ENCODE measurements around the gene DAW1. TPM values are rescaled to one million over a fixed set of nuclear protein-coding genes. Genes with fewer than 3 reads are reported as not detected.

Gene DAW1
- total RNA-seq, 4 donors from 2014 or later: not detected

- TF ChIP-seq POLR2A (IDR thresholded peaks at IDR 0.05): no peak
- Histone ChIP-seq H3K27ac (no peak overlapping the region), H3K36me3 (no peaks in the 10 kb centered on the region), H3K9me3 (no peaks in the 10 kb centered on the region), H3K4me1 (peaks cover 22 to 25% of the 10 kb centered on the region in 2 donors), H3K27me3 (no peaks in the 10 kb centered on the region), H3K4me3 (replicated peaks in 1 of 3) (no peak overlapping the region)
- 65 to 68% methylated on average over 1 of the region's 1 CpG for WGBS, 2 donors
- intact Hi-C loops (cut with DNase I): no loop called here
- DNase-seq: no peak
These were observed 21.5 kb upstream of the DAW1 start for GRCh38 chr2:227849906-227850305.

- WGBS, 2 donors: 26 to 34% methylated on average over 4 of the region's 4 CpGs
- peak; percentile 90 to 91 for DNase-seq
- no peaks in the 10 kb centered on the region for H3K27me3 ChIP-seq
- no peak overlapping the region for H3K4me3 ChIP-seq (replicated peaks in 1 of 3)
- H3K36me3 ChIP-seq: no peaks in the 10 kb centered on the region
- H3K4me1 ChIP-seq: peaks cover 22% of the 10 kb centered on the region in 2 donors
- peak overlapping the region; percentile 79 to 96 (median 83) for H3K27ac ChIP-seq
- no peaks in the 10 kb centered on the region for H3K9me3 ChIP-seq
- TF ChIP-seq CTCF (IDR thresholded peaks at IDR 0.05): no peak
- no peak for TF ChIP-seq POLR2A (IDR thresholded peaks at IDR 0.05)
- intact Hi-C loops (cut with DNase I): no loop called here
These were observed 18.2 kb upstream of the DAW1 start for GRCh38 chr2:227853204-227853629.

GRCh38 chr2:227853765-227854271, 17.6 kb upstream of the DAW1 start:
- no peaks in the 10 kb centered on the region for H3K9me3 ChIP-seq
- peaks cover 16 to 22% of the 10 kb centered on the region in 2 donors for H3K4me1 ChIP-seq
- 21 to 36% methylated on average over 6 of the region's 6 CpGs for WGBS, 2 donors
- no peaks in the 10 kb centered on the region for H3K36me3 ChIP-seq
- H3K4me3 ChIP-seq (replicated peaks in 1 of 3): no peak overlapping the region
- peak; percentile 52 to 55 for DNase-seq
- no peak for TF ChIP-seq POLR2A (IDR thresholded peaks at IDR 0.05)
- TF ChIP-seq CTCF (IDR thresholded peaks at IDR 0.05): no peak
- H3K27ac ChIP-seq: peak overlapping the region; percentile 79 to 96 (median 83)
- intact Hi-C loops (cut with DNase I): no loop called here
- H3K27me3 ChIP-seq: no peaks in the 10 kb centered on the region

GRCh38 chr2:227855440-227855839, 16.0 kb upstream of the DAW1 start:
- intact Hi-C loops (cut with DNase I): no loop called here
- 56 to 75% methylated on average over 3 of the region's 3 CpGs for WGBS, 2 donors
- H3K27me3 ChIP-seq: no peaks in the 10 kb centered on the region
- no peaks in the 10 kb centered on the region for H3K9me3 ChIP-seq
- no peaks in the 10 kb centered on the region for H3K36me3 ChIP-seq
- no peak overlapping the region for H3K27ac ChIP-seq
- H3K4me3 ChIP-seq (replicated peaks in 1 of 3): no peak overlapping the region
- no peak for TF ChIP-seq POLR2A (IDR thresholded peaks at IDR 0.05)
- H3K4me1 ChIP-seq: peaks cover 14 to 22% of the 10 kb centered on the region in 2 donors
- no peak for DNase-seq

GRCh38 chr2:227856697-227857096, 14.7 kb upstream of the DAW1 start:
- intact Hi-C loops (cut with DNase I): no loop called here
- DNase-seq: no peak
- H3K27ac ChIP-seq: no peak overlapping the region
- 87 to 97% methylated on average over 2 of the region's 2 CpGs for WGBS, 2 donors
- no peaks in the 10 kb centered on the region for H3K9me3 ChIP-seq
- H3K4me3 ChIP-seq (replicated peaks in 1 of 3): no peak overlapping the region
- peaks cover 14 to 22% of the 10 kb centered on the region in 2 donors for H3K4me1 ChIP-seq
- H3K36me3 ChIP-seq: no peaks in the 10 kb centered on the region
- no peaks in the 10 kb centered on the region for H3K27me3 ChIP-seq
- TF ChIP-seq POLR2A (IDR thresholded peaks at IDR 0.05): no peak
- no peak for TF ChIP-seq CTCF (IDR thresholded peaks at IDR 0.05)

GRCh38 chr2:227860221-227860641, 11.2 kb upstream of the DAW1 start:
- Histone ChIP-seq H3K27me3 (no peaks in the 10 kb centered on the region), H3K4me1 (no peaks in the 10 kb centered on the region), H3K27ac (no peak overlapping the region), H3K4me3 (replicated peaks in 1 of 3) (no peak overlapping the region), H3K36me3 (no peaks in the 10 kb centered on the region), H3K9me3 (no peaks in the 10 kb centered on the region)
- no peak for DNase-seq
- TF ChIP-seq POLR2A (IDR thresholded peaks at IDR 0.05): no peak
- no peak for TF ChIP-seq CTCF (IDR thresholded peaks at IDR 0.05)
- intact Hi-C loops (cut with DNase I): loop anchor here (10.0 kb wide), 1 partner anchor 85 kb away; no protein-coding TSS in a partner anchor
- 81 to 88% methylated on average over 6 of the region's 6 CpGs for WGBS, 2 donors

Data from thyroid gland (tissue), 4 donors.